Stimulated activated CD4-positive, alpha-beta T cell treated with anti-CD3 and anti-CD28 coated beads, Interleukin-4, amount 100 ng/mL, for 24 hours (primary cell): ENCODE data around the gene ANKMY1.
A peak's percentile ranks its signal among the peaks of the same experiment; 100 is the strongest.

Source experiments
- DNase-seq: peaks from one replicate; pipeline ENCODE4 v3.0.0-alpha.2; 2020

Gene ANKMY1

GRCh38 chr2:240517342-240517741 is 40.4 kb downstream of the ANKMY1 start:
- no peak for DNase-seq

GRCh38 chr2:240514631-240515030 is 43.2 kb downstream of the ANKMY1 start:
- no peak for DNase-seq

- peak; percentile 86 for DNase-seq
Measured at GRCh38 chr2:240513549-240514287, 44.1 kb downstream of the ANKMY1 start.

- DNase-seq, result peak; percentile 2
Measured at GRCh38 chr2:240512666-240513535, 44.9 kb downstream of the ANKMY1 start.

- DNase-seq, result no peak
Measured at GRCh38 chr2:240512109-240512485, 45.7 kb downstream of the ANKMY1 start.

GRCh38 chr2:240511351-240512108 is 46.3 kb downstream of the ANKMY1 start:
- peak; percentile 1 for DNase-seq

- DNase-seq, result peak; percentile 2
Measured at GRCh38 chr2:240510513-240511210, 47.1 kb downstream of the ANKMY1 start.

GRCh38 chr2:240509667-240510512 is 47.9 kb downstream of the ANKMY1 start:
- peak; percentile 1 for DNase-seq

GRCh38 chr2:240508832-240509545 is 48.8 kb downstream of the ANKMY1 start:
- DNase-seq, result peak; percentile 2

GRCh38 chr2:240507778-240508251 is 50.0 kb downstream of the ANKMY1 start:
- no peak for DNase-seq

GRCh38 chr2:240507060-240507777 is 50.6 kb downstream of the ANKMY1 start:
- peak; percentile 1 for DNase-seq

GRCh38 chr2:240506406-240507059 is 51.3 kb downstream of the ANKMY1 start:
- DNase-seq, result peak; percentile 1

GRCh38 chr2:240505910-240506309 is 51.9 kb downstream of the ANKMY1 start:
- peak; percentile 1 for DNase-seq

- DNase-seq, result no peak
Measured at GRCh38 chr2:240503848-240504247, 53.9 kb downstream of the ANKMY1 start.

GRCh38 chr2:240503375-240503774 is 54.4 kb downstream of the ANKMY1 start:
- DNase-seq, result no peak

GRCh38 chr2:240502430-240503121 is 55.2 kb downstream of the ANKMY1 start:
- peak; percentile 1 for DNase-seq

GRCh38 chr2:240502059-240502429 is 55.7 kb downstream of the ANKMY1 start:
- DNase-seq, result peak; percentile 1

GRCh38 chr2:240501531-240501991 is 56.2 kb downstream of the ANKMY1 start:
- peak; percentile 1 for DNase-seq
